Central memory CD4-positive, alpha-beta T cell (primary cell): ENCODE results near the gene MTCL1.

Experiments
- DNase-seq: peaks from one replicate; pipeline ENCODE4 v3.0.0; 2022

Gene MTCL1

DNA sequence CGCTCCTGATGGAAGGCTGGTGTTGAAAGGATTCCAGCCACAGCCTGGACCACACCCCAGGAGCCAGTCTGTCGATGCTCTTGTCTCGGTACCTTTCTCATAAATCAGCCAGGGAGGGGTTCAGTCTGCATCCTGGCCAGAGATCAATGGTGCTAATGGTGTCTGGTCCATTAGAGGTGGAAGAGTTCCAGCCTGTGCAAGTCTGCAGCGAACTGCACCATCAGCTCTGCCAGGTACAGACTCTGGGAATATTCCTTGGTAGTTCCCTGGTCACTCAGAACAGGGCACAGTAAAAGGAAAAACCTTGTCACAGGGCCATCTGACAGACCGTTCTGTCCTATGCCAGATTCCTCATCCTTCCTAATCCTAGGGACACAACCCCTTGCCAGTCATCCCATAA lies 164.3 kb downstream of the MTCL1 start:
- no peak for DNase-seq

GRCh38 chr18:8870528-8870927 lies 165.2 kb downstream of the MTCL1 start:
- DNase-seq, result no peak

DNA sequence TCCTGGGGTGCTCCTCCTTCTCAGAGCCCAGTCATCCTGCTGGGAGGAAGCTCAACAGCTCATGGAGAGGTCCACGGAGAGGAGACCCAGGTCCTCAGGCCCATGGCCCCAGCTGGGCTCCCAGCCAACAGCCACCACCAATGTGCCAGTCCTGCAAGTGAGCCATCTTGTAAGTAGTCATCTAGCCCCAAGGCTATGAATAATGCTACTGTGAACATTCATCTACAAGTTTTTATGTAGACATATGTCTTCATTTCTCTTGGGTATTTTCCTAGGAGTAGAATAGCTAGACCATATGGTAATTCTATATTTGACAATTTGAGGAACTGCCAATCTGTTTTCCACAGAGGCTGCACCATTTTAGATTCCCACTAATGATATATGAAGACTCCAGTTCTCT lies 166.1 kb downstream of the MTCL1 start:
- no peak for DNase-seq

DNA sequence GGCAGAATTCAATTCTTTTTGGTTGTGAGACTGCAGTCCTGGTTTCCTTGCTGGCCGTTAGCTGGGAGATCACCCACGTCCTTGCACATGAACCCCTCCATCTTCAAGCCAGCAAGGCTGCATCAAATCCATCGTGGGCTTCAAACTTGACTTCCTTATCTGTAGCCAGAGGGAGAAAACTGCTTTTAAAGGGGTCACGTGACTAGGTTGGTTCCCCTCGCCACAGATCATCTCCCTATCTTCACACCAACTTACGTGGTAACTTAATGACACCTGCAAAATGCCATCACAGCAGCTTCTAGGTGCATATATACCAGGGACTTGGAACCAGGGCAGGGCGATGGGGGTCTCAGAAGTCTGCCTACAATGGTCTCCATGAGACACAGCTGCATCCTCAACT lies 169.5 kb downstream of the MTCL1 start:
- no peak for DNase-seq

DNA sequence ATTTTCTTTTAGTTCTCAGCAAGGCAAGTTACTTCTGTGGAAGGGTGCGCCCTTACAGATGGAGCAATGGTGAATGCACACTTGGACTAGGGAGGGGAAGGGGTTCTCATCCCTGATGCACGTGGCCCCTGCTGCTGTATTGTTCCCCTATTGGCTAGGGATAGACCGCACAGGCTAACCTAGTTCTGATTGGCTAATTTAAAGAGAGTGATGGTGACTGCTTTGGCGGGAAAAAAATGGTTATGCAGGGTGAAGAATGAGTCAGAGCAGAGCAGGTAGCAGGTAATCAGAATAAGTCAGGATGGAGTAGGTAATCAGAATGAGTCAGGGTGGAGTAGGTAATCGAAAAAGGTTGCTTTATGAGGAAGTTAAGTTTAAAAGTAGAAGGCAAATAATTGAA lies 171.5 kb downstream of the MTCL1 start:
- DNase-seq, result no peak

GRCh38 chr18:8881103-8881502 lies 175.7 kb downstream of the MTCL1 start:
- DNase-seq, result no peak
